Limb (tissue), 2 donors: Measurements from ENCODE around the gene ELANE.

Experiments
- DNase-seq, 2 donors: peaks; one replicate each; pipeline ENCODE4 v3.0.0-alpha.2; 2016; ENCODE audit errors: extremely low spot score in 2 of 2

ELANE gene

GRCh38 chr19:852136-853013 is at the start of gene ELANE:
Gene ELANE (plus strand): TSS chr19:852303. CDS start chr19:852329, 26 bp downstream.
- DNase-seq = no peak

GRCh38 chr19:802498-803098 is 49.5 kb upstream of the ELANE start:
- DNase-seq = peak in 1 of 2 donors; percentile 60

- no peak for DNase-seq
Measured at GRCh38 chr19:803099-803561, 49.0 kb upstream of the ELANE start.

- no peak for DNase-seq
Measured at GRCh38 chr19:803686-804418, 48.3 kb upstream of the ELANE start.

GRCh38 chr19:804419-805165 is 47.5 kb upstream of the ELANE start:
- no peak for DNase-seq

- no peak for DNase-seq
Measured at GRCh38 chr19:805166-805551, 46.9 kb upstream of the ELANE start.

GRCh38 chr19:805600-806550 is 46.2 kb upstream of the ELANE start:
- no peak for DNase-seq

- DNase-seq = no peak
Measured at GRCh38 chr19:806815-807421, 45.2 kb upstream of the ELANE start.

GRCh38 chr19:807627-808422 is 44.3 kb upstream of the ELANE start:
- DNase-seq = no peak

GRCh38 chr19:808423-808775 is 43.7 kb upstream of the ELANE start:
- no peak for DNase-seq

- DNase-seq = peak in 1 of 2 donors; percentile 31
Measured at GRCh38 chr19:810077-810855, 41.8 kb upstream of the ELANE start.

- peak in 1 of 2 donors; percentile 32 for DNase-seq
Measured at GRCh38 chr19:810883-811489, 41.1 kb upstream of the ELANE start.

- no peak for DNase-seq
Measured at GRCh38 chr19:811506-812048, 40.5 kb upstream of the ELANE start.

- DNase-seq = peak in 1 of 2 donors; percentile 38
Measured at GRCh38 chr19:812049-812746, 39.9 kb upstream of the ELANE start.

GRCh38 chr19:812747-813218 is 39.3 kb upstream of the ELANE start:
- peak in 1 of 2 donors; percentile 30 for DNase-seq

- DNase-seq = peak in 1 of 2 donors; percentile 31
Measured at GRCh38 chr19:813219-814151, 38.6 kb upstream of the ELANE start.
